ENCODE results near the gene ZNF705A.
"Not testable (repeated sequence)": the region's sequence is repeated elsewhere in the genome, so short reads cannot be mapped to it uniquely, and the experiment has no call there.

DNA sequence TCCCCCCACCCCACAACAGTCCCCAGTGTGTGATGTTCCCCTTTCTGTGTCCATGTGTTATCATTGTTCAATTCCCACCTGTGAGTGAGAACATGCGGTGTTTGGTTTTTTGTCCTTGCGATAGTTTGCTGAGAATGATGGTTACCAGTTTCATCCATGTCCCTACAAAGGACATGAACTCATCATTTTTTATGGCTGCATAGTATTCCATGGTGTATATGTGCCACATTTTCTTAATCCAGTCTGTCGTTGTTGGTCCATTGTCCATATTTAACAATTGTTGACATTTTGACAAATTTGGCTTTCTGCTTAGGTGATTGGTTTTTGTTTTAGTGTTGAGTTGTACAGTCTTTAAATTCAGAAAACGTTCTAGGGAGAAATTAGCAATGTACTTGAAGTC is 43.7 kb upstream of the ZNF705A start:
- TF ChIP-seq, protein P1, sequence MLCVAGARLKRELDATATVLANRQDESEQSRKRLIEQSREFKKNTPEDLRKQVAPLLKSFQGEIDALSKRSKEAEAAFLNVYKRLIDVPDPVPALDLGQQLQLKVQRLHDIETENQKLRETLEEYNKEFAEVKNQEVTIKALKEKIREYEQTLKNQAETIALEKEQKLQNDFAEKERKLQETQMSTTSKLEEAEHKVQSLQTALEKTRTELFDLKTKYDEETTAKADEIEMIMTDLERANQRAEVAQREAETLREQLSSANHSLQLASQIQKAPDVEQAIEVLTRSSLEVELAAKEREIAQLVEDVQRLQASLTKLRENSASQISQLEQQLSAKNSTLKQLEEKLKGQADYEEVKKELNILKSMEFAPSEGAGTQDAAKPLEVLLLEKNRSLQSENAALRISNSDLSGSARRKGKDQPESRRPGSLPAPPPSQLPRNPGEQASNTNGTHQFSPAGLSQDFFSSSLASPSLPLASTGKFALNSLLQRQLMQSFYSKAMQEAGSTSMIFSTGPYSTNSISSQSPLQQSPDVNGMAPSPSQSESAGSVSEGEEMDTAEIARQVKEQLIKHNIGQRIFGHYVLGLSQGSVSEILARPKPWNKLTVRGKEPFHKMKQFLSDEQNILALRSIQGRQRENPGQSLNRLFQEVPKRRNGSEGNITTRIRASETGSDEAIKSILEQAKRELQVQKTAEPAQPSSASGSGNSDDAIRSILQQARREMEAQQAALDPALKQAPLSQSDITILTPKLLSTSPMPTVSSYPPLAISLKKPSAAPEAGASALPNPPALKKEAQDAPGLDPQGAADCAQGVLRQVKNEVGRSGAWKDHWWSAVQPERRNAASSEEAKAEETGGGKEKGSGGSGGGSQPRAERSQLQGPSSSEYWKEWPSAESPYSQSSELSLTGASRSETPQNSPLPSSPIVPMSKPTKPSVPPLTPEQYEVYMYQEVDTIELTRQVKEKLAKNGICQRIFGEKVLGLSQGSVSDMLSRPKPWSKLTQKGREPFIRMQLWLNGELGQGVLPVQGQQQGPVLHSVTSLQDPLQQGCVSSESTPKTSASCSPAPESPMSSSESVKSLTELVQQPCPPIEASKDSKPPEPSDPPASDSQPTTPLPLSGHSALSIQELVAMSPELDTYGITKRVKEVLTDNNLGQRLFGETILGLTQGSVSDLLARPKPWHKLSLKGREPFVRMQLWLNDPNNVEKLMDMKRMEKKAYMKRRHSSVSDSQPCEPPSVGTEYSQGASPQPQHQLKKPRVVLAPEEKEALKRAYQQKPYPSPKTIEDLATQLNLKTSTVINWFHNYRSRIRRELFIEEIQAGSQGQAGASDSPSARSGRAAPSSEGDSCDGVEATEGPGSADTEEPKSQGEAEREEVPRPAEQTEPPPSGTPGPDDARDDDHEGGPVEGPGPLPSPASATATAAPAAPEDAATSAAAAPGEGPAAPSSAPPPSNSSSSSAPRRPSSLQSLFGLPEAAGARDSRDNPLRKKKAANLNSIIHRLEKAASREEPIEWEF (IDR thresholded peaks at IDR 0.05; ENCODE audit: insufficient replicate concordance, low read depth, low read length) = not testable (repeated sequence)
- TF ChIP-seq, protein P2, sequence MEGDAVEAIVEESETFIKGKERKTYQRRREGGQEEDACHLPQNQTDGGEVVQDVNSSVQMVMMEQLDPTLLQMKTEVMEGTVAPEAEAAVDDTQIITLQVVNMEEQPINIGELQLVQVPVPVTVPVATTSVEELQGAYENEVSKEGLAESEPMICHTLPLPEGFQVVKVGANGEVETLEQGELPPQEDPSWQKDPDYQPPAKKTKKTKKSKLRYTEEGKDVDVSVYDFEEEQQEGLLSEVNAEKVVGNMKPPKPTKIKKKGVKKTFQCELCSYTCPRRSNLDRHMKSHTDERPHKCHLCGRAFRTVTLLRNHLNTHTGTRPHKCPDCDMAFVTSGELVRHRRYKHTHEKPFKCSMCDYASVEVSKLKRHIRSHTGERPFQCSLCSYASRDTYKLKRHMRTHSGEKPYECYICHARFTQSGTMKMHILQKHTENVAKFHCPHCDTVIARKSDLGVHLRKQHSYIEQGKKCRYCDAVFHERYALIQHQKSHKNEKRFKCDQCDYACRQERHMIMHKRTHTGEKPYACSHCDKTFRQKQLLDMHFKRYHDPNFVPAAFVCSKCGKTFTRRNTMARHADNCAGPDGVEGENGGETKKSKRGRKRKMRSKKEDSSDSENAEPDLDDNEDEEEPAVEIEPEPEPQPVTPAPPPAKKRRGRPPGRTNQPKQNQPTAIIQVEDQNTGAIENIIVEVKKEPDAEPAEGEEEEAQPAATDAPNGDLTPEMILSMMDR (IDR thresholded peaks at IDR 0.05 in 2 of 3, conservative IDR thresholded peaks at IDR 0.05 in 1 of 3; ENCODE audit: control insufficient read depth in 2 of 3, extremely low read depth in 1 of 3, insufficient read depth in 1 of 3, low read depth in 3 of 3, low read length in 3 of 3) = not testable (repeated sequence)
- TF ChIP-seq POLR2A (IDR thresholded peaks at IDR 0.05; ENCODE audit: low read depth, low read length); SPI1 (IDR thresholded peaks at IDR 0.05; ENCODE audit: borderline replicate concordance, insufficient read depth, low read depth, low read length); REST (IDR thresholded peaks at IDR 0.05; ENCODE audit: low read depth, low read length); MTA3 (IDR thresholded peaks at IDR 0.05; ENCODE audit: borderline replicate concordance, low read length): not testable (repeated sequence)

All from GM12878 (cell line).